Measurements from ENCODE around the gene RNASE9. TPM values are rescaled to one million over a fixed set of nuclear protein-coding genes. Genes with fewer than 3 reads are reported as not detected.

Gene RNASE9
- total and polyA plus RNA-seq, 9 of the 15 experiments (the other 6 are each of a cell fraction or from before 2014, with no cell fraction given): not detected

GRCh38 chr14:20568393-20568792 lies 7.5 kb upstream of the RNASE9 start (continued):
- TF ChIP-seq, protein P1, sequence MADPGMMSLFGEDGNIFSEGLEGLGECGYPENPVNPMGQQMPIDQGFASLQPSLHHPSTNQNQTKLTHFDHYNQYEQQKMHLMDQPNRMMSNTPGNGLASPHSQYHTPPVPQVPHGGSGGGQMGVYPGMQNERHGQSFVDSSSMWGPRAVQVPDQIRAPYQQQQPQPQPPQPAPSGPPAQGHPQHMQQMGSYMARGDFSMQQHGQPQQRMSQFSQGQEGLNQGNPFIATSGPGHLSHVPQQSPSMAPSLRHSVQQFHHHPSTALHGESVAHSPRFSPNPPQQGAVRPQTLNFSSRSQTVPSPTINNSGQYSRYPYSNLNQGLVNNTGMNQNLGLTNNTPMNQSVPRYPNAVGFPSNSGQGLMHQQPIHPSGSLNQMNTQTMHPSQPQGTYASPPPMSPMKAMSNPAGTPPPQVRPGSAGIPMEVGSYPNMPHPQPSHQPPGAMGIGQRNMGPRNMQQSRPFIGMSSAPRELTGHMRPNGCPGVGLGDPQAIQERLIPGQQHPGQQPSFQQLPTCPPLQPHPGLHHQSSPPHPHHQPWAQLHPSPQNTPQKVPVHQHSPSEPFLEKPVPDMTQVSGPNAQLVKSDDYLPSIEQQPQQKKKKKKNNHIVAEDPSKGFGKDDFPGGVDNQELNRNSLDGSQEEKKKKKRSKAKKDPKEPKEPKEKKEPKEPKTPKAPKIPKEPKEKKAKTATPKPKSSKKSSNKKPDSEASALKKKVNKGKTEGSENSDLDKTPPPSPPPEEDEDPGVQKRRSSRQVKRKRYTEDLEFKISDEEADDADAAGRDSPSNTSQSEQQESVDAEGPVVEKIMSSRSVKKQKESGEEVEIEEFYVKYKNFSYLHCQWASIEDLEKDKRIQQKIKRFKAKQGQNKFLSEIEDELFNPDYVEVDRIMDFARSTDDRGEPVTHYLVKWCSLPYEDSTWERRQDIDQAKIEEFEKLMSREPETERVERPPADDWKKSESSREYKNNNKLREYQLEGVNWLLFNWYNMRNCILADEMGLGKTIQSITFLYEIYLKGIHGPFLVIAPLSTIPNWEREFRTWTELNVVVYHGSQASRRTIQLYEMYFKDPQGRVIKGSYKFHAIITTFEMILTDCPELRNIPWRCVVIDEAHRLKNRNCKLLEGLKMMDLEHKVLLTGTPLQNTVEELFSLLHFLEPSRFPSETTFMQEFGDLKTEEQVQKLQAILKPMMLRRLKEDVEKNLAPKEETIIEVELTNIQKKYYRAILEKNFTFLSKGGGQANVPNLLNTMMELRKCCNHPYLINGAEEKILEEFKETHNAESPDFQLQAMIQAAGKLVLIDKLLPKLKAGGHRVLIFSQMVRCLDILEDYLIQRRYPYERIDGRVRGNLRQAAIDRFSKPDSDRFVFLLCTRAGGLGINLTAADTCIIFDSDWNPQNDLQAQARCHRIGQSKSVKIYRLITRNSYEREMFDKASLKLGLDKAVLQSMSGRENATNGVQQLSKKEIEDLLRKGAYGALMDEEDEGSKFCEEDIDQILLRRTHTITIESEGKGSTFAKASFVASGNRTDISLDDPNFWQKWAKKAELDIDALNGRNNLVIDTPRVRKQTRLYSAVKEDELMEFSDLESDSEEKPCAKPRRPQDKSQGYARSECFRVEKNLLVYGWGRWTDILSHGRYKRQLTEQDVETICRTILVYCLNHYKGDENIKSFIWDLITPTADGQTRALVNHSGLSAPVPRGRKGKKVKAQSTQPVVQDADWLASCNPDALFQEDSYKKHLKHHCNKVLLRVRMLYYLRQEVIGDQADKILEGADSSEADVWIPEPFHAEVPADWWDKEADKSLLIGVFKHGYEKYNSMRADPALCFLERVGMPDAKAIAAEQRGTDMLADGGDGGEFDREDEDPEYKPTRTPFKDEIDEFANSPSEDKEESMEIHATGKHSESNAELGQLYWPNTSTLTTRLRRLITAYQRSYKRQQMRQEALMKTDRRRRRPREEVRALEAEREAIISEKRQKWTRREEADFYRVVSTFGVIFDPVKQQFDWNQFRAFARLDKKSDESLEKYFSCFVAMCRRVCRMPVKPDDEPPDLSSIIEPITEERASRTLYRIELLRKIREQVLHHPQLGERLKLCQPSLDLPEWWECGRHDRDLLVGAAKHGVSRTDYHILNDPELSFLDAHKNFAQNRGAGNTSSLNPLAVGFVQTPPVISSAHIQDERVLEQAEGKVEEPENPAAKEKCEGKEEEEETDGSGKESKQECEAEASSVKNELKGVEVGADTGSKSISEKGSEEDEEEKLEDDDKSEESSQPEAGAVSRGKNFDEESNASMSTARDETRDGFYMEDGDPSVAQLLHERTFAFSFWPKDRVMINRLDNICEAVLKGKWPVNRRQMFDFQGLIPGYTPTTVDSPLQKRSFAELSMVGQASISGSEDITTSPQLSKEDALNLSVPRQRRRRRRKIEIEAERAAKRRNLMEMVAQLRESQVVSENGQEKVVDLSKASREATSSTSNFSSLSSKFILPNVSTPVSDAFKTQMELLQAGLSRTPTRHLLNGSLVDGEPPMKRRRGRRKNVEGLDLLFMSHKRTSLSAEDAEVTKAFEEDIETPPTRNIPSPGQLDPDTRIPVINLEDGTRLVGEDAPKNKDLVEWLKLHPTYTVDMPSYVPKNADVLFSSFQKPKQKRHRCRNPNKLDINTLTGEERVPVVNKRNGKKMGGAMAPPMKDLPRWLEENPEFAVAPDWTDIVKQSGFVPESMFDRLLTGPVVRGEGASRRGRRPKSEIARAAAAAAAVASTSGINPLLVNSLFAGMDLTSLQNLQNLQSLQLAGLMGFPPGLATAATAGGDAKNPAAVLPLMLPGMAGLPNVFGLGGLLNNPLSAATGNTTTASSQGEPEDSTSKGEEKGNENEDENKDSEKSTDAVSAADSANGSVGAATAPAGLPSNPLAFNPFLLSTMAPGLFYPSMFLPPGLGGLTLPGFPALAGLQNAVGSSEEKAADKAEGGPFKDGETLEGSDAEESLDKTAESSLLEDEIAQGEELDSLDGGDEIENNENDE (IDR thresholded peaks at IDR 0.05; ENCODE audit: low read depth, low read length): no peak
- peak; percentile 67 for TF ChIP-seq SMARCA4 (IDR thresholded peaks at IDR 0.05)
- peak; percentile 52; the same call in 1 of the 2 replicates for TF ChIP-seq ZEB2 (IDR thresholded peaks at IDR 0.05)
- no peak for TF ChIP-seq SRSF1 (IDR thresholded peaks at IDR 0.05; ENCODE audit: low read depth, low read length)
- no peak for TF ChIP-seq ZNF57 (CRISPR knock-in tag; IDR thresholded peaks at IDR 0.05)
- TF ChIP-seq, protein P2, sequence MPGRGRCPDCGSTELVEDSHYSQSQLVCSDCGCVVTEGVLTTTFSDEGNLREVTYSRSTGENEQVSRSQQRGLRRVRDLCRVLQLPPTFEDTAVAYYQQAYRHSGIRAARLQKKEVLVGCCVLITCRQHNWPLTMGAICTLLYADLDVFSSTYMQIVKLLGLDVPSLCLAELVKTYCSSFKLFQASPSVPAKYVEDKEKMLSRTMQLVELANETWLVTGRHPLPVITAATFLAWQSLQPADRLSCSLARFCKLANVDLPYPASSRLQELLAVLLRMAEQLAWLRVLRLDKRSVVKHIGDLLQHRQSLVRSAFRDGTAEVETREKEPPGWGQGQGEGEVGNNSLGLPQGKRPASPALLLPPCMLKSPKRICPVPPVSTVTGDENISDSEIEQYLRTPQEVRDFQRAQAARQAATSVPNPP (IDR thresholded peaks at IDR 0.05; ENCODE audit: borderline replicate concordance, insufficient read depth, insufficient read length): no peak
- peak; percentile 71; the same call in 1 of the 2 replicates for TF ChIP-seq EP300 (IDR thresholded peaks at IDR 0.05; ENCODE audit: low read length)
- TF ChIP-seq CTCF (IDR thresholded peaks at IDR 0.05 in 2 of 3, conservative IDR thresholded peaks at IDR 0.05 in 1 of 3; ENCODE audit: insufficient read depth in 2 of 3, low read depth in 1 of 3, low read length in 3 of 3): 0 out of 6 replicates have a peak, but pooled peaks of 1 of the 3 experiments have one; percentile 14
- TF ChIP-seq SMAD4 (CRISPR knock-in tag; conservative IDR thresholded peaks at IDR 0.05): peak; percentile 71
- TF ChIP-seq ARID1B (IDR thresholded peaks at IDR 0.05): peak; percentile 88
- TF ChIP-seq TCF3 (CRISPR knock-in tag; IDR thresholded peaks at IDR 0.05): peak; percentile 85
- TF ChIP-seq, protein P3, sequence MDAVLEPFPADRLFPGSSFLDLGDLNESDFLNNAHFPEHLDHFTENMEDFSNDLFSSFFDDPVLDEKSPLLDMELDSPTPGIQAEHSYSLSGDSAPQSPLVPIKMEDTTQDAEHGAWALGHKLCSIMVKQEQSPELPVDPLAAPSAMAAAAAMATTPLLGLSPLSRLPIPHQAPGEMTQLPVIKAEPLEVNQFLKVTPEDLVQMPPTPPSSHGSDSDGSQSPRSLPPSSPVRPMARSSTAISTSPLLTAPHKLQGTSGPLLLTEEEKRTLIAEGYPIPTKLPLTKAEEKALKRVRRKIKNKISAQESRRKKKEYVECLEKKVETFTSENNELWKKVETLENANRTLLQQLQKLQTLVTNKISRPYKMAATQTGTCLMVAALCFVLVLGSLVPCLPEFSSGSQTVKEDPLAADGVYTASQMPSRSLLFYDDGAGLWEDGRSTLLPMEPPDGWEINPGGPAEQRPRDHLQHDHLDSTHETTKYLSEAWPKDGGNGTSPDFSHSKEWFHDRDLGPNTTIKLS (IDR thresholded peaks at IDR 0.05; ENCODE audit: borderline replicate concordance, low read depth): no peak
- no peak for TF ChIP-seq ZNF354B (CRISPR knock-in tag; IDR thresholded peaks at IDR 0.05)
- TF ChIP-seq NFRKB (IDR thresholded peaks at IDR 0.05; ENCODE audit: low read depth): no peak
